H1 (cell line): ENCODE results near the gene MOK. TPM values are rescaled to one million over a fixed set of nuclear protein-coding genes. Genes with fewer than 3 reads are reported as not detected.

Experiments used
- CHD7 ChIP-seq: fragments of 300-600 bp; sonication (generic); IDR thresholded peaks from 2 replicates; pipeline ENCODE4 v1.7.1; 2012; ENCODE audit warnings: low read length, moderate library complexity, mild to moderate bottlenecking, inconsistent platforms; ENCODE audit not compliant: insufficient replicate concordance
- FOSL1 ChIP-seq: IDR thresholded peaks from 2 replicates; pipeline ENCODE4 v1.6.1; 2011; ENCODE audit warnings: mild to moderate bottlenecking, low read depth, low read length, moderate library complexity; ENCODE audit not compliant: insufficient read depth
- POLR2A ChIP-seq, 2 experiments: IDR thresholded peaks; 1 replicate in 1 of 2; 2 replicates in 1 of 2; pipeline ENCODE4 v1.6.1; 2011; ENCODE audit warnings: low read depth in 2 of 2, low read length in 2 of 2, mild to moderate bottlenecking in 2 of 2; ENCODE audit errors: control extremely low read depth in 1 of 2
- RFX5 ChIP-seq: IDR thresholded peaks from 2 replicates; pipeline ENCODE4 v1.6.1; 2011; ENCODE audit warnings: low read depth, low read length, improper control_type of control experiment, borderline replicate concordance
- TAF7 ChIP-seq: optimal IDR thresholded peaks from 2 replicates; pipeline ENCODE3; 2011; ENCODE audit warnings: low read depth, mild to moderate bottlenecking, inconsistent platforms, low read length, moderate library complexity, borderline replicate concordance
- YY1 ChIP-seq: IDR thresholded peaks from 2 replicates; pipeline ENCODE4 v1.6.1; 2011; ENCODE audit warnings: low read depth, mild to moderate bottlenecking, low read length
- polyA plus RNA-seq, 7 experiments: library from polyadenylated mRNA; depleted of rRNA in 3 of 7; stranded (reverse) in 5 of 7; unstranded in 2 of 7; fragments of >200 nt in 5 of 7; fragments of 200-250 nt in 2 of 7; gene quantifications; 1 replicate in 5 of 7; 2 replicates in 1 of 7; 4 replicates in 1 of 7; pipeline versions ENCODE4 v1.2.1 to v1.2.3, GENCODE V29; 2011 to 2013; ENCODE audit warnings: missing spikeins in 2 of 7, mixed read lengths in 2 of 7
- total RNA-seq: library from RNA; stranded (reverse); fragmentation: NEBNext Ultra II Directional; extraction: Animal tissue kit (Norgen Biotek cat#: 25700); gene quantifications from 2 replicates; pipeline ENCODE4 v1.2.1, GENCODE V29; 2021

Gene MOK
- total and polyA plus RNA-seq, 2 of the 8 experiments (the other 6 are each of a cell fraction or from before 2014, with no cell fraction given): 2.1 to 2.5 TPM

GRCh38 chr14:102320671-102321455 lies 15.9 kb upstream of the MOK start (continued):
- no peak for TF ChIP-seq CHD7
- TF ChIP-seq FOSL1: no peak
- 0 out of 3 replicates have a peak, but pooled peaks of 1 of the 2 experiments have one; percentile 14 for TF ChIP-seq POLR2A (IDR thresholded peaks at IDR 0.05; ENCODE audit: control extremely low read depth in 1 of 2, low read depth in 2 of 2, low read length in 2 of 2)
- no peak for TF ChIP-seq RFX5
- no peak for TF ChIP-seq YY1
- no peak for TF ChIP-seq TAF7
